ENCODE measurements around the gene RPL10.

Gene RPL10

DNA sequence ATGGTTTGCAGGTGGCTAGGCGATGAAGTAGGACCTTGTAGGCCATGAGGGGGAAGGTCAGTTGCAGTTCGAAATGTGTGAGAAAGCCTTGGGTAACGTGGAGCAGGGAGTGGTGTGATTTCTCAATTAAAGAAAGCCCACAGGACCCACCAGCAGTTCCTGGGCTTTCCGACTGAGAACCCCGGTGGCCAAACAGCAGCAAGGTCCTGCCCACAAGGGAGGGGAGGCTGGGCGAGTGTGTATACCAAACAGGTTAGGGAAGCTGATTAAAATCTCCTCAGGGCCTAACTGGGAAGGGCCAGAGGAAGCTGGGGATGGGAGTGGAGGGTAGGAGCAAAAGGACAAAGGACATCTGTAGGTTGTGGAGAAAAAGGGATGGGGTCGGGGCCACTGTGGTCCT, 32.7 kb downstream of the RPL10 start:
- no peak for DNase-seq (ENCODE audit: low spot score)

DNA sequence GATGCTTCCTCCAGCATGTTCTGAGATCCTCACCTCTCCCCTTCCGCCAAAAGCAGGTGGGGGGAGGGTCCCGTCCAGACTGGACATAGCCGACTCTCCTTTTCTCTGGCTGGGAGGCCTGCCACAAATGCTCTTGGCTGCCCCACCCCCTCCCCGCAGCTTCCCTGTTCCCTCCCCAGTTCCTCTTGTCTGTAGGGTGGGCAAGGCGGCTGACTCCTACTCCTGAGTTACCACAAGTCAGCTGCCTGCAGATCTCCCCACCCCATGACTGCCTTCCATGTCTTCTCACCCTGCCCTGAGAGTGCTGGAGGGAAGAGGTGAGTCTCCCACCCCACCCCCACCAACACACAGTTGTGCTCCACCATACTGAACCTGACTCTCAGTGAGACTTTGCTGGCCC, 33.2 kb downstream of the RPL10 start:
- DNase-seq (ENCODE audit: low spot score): no peak

DNA sequence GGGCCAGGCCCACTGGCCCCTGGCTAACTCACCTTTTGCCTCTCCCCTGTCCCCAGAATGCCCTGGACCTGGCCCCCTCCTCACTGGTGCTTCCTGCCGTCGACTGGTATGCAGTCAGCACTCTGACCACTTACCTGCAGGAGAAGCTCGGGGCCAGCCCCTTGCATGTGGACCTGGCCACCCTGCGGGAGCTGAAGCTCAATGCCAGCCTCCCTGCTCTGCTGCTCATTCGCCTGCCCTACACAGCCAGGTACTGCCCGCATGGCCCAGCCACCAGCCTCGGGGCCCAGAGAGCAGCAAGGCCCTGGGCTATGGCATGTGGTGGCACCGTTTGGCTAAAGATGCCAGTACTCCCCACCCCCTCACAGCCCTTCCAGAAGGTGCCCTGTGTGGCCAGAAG, 34.0 kb downstream of the RPL10 start:
- no peak for DNase-seq (ENCODE audit: low spot score)

DNA sequence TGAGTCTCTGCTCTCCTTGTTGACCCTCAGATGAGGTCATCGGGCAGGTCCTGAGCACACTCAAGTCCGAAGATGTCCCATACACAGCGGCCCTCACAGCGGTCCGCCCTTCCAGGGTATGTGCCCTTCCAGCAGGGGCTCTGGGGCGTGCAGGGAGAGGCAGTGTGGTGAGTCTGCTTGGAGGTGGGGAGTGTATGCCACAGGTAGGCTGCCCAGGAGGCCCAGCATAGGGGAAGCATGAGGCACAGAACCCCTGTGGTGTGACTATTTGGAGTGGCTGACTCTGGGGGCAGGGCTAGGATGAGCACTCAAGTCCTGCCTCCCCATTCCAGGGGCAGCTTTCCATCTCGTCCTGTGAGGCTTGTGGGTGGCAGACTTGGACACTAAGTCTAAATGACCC, 35.4 kb downstream of the RPL10 start:
- no peak for DNase-seq (ENCODE audit: low spot score)

DNA sequence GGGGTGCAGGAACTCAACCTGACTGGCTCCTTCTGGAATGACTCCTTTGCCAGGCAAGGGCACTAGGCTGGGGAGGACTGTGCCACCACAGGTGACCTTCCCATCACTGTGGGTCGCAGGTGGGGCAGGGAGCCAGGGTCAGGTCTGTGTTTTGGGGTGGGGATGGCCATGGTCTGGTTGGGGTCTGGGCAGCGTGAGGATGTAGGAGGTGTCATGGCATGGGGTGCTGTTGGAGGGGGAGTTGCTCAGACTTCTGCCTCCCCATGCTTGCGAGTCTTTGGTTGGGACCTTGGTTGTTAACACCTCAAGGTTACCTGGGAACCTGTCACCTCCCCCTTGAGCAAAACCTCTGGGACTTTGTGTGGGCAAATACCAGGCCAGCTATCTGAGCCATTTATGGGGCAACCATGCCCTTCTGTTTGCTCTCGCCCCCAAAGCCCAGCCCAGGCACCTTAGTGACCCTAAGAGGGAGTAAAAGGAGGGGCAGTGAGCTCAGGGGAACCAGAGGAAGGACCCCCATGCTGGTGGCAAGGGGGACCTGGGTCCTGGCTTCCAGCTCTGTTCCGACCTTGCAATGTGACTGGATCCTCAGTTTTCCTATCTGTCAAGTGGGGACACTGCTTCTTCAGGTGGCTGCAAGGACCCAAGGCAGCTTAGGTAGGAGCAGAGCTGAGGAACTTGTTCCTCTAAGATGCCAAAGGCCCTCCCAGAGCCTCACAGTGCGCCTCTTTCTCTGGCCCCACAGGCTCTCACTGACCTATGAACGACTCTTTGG, 36.4 kb downstream of the RPL10 start:
- DNase-seq (ENCODE audit: low spot score): no peak

DNA sequence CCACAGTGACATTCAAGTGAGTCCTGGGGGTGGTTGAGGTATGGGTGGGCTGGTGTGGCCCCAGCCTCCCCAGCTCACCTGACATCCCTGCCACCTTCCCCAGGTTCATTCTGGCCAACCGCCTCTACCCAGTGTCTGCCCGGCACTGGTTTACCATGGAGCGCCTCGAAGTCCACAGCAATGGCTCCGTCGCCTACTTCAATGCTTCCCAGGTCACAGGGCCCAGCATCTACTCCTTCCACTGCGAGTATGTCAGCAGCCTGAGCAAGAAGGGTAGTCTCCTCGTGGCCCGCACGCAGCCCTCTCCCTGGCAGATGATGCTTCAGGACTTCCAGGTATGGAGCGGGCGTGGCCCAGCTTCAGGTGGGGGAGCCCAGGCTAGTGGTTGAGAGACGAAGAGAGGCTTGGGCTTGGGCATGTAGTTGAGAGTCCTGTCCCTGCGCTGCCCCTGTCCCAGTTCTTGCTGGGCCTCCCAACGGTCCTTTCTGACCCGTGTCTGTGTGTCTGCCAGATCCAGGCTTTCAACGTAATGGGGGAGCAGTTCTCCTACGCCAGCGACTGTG, 37.1 kb downstream of the RPL10 start:
- no peak for DNase-seq (ENCODE audit: low spot score)

DNA sequence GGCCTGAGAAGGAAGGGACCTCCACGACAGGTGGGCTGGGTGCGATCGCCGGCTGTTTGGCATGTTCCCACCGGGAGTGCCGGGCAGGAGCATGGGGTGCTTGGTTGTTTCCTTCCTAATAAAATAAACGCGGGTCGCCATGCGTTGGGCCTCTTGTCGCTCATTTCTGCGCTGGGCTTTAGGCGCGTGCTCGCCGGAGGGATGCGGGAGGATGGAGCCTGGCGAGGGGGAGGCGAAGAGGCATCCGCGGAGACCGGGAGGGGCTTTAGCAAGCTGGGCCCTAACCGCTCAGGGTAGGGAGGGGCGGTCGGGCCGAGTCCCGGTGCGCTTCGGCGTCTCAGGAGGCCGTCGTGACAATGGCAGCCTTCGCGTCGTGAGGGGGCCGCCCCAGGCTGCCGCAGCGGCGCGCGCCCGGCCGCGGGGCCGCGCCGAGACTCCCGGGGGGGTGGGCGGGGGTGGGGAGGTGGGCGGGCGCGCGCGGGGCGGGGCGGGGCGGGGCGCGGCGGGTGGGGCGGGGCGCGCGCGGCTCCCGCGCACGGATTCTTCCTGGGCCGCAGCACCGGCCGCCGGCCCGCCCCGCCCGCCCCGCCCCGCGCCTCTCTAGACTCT, 38.3 kb downstream of the RPL10 start:
- DNase-seq (ENCODE audit: low spot score): no peak

DNA sequence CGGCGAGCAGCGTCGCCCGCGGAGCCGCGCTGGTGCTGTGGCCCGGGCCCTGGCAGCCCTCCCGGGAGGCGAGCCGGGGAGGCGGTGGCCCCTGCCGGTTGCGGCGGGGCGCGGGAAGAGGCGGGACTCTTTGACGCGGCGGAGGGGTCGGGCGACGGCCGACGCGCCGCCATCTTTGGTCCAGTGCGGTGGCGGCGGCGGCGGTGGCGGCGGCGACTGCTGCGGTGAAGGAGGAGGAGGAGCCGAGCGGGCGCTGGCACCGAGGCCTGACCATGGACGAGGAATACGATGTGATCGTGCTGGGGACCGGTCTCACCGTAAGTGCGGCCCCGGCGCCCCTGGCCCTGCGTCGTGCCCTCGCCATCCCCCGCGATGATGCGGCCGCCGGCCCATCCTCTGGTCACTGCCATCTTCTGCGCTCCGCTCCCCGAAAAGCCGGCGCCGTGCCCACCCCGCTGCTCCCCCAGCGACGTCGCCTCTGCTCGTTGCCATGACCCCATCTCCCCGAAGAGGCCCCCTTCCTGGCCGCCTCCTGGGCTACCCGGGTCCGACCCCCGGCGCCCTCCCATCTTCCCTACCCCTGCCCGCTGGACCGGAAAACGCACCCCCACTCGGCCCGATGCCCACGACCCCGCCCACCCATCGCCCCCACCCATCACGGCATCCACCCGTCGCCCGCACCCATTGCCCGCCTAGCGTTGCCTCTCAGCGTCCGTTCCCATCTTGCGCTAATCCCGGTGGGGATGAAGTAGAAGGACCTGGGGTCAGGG, 39.0 kb downstream of the RPL10 start, which contains the start of gene GDI1:
GDI1 (plus strand) TSS at position 172 of the 770 bp plus-strand sequence; CDS start at position 273, 101 bp downstream.
- peak; percentile 32 for DNase-seq (ENCODE audit: low spot score)

DNA sequence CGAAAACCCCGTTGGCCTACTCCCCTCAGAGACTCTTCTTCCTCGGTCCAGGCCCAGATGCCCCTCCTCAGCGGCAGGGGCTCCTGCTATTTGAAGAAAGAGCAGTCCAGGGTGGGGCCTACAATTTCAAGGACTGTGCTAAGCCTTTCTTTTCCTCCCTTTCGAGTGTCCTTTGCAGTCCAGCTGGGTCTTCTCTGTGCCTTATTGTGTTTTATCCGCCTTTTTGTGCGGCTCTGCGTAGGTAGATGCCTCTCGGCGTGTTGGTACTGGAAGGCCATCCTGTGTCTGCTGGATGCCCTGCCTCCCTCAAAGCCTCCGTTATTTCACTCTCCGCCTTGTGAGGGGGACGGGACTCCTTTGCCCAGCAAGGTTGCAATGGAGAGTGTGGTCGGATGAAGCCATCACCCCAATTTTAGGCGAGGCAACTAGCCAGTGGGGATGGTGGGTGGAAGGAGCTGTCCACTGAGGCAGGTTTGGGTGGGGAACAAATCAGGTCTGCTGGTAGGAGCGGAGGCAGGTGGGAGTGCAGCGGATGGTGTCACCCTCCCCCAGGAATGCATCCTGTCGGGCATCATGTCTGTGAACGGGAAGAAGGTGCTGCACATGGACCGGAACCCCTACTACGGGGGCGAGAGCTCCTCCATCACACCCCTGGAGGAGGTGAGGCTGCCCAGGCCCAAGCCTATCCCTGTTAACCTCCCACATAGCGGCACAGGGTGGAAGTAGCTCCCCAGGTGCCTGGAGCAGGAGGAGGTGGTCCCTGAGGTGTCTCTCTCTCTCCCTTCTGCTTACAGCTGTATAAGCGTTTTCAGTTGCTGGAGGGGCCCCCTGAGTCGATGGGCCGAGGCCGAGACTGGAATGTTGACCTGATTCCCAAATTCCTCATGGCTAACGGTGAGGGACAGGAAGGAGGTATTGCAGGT, 40.1 kb downstream of the RPL10 start:
- DNase-seq (ENCODE audit: low spot score): no peak

DNA sequence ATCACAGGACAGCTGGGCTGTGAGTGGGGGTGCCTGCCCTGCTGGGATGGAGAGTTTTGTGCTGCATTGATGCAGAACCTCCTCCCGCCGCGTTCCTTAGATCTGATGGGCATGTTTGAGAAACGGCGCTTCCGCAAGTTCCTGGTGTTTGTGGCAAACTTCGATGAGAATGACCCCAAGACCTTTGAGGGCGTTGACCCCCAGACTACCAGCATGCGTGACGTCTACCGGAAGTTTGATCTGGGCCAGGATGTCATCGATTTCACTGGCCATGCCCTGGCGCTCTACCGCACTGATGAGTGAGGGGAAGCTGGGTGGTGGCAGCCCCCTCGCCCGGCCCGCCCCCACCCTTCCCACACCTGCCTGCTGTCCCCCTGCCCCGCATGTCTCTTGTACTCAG, 41.7 kb downstream of the RPL10 start:
- no peak for DNase-seq (ENCODE audit: low spot score)

DNA sequence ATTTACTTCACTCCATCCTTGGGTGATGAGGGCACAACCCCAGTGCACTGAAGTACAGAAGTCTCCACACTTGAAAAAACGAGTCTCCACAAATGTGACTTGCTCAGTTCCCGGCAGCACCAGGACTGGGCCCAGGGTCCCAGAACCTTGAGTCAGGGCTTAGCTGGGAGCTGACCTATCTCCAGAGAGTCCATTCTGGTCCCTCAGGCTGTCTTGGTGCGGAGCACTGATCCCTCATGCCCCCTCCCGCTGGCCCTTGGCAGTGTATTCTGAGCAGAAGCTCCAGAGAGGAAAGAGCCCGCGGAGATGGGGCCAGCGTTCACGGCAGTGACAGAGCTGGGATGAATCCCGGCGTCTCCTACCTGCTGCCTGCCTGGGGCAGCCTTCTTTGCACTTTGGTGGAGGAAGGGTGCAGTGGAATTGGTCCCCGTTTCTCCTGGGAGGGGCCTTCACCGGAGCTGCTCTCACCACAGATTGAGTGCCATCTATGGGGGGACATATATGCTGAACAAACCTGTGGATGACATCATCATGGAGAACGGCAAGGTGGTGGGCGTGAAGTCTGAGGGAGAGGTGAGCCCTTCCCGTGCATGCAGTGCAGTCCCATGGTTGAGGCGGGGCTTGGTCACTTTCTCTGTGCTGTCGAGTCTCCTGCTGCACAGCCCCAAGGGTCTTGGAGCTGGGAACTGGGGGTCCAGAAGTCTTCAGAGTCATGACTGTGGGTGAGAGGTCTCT, 42.6 kb downstream of the RPL10 start:
- DNase-seq (ENCODE audit: low spot score): no peak

DNA sequence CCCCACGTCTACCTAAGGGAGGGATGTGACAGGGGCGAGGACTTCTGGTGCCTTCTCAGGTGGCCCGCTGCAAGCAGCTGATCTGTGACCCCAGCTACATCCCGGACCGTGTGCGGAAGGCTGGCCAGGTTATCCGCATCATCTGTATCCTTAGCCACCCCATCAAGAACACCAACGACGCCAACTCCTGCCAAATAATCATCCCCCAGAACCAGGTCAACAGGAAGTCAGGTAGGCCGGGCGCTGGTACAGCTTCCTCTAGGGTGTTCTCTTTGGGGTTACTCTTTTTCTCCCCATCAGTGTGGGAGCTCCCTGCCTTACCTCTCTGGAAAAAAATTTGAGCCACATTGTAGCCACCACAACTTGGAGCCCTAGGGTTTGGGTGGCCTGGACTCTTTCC, 43.4 kb downstream of the RPL10 start:
- no peak for DNase-seq (ENCODE audit: low spot score)

DNA sequence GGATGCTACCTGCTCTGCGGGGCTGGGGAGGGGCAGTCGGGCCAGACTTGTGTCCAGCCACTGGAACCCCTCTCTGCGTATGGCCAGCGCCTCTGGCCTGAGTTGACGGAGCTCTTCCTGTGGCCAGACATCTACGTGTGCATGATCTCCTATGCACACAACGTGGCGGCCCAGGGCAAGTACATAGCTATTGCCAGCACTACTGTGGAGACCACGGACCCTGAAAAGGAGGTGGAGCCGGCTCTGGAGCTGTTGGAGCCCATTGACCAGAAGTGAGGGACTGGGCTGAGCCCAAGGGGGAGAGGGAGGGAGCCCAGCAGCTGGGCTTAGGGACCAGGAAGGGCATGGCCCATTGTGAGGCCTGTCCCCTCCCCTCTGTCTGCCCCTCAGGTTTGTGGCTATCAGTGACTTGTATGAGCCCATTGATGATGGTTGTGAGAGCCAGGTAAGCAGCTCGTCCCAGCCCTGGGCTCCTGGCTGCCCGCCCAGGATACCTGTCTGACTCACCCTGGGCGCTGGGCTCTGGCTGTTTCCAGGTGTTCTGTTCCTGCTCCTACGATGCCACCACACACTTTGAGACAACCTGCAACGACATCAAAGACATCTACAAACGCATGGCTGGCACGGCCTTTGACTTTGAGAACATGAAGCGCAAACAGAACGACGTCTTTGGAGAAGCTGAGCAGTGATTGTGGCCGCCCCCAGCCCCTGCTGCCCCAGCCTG, 44.0 kb downstream of the RPL10 start:
- no peak for DNase-seq (ENCODE audit: low spot score)

DNA sequence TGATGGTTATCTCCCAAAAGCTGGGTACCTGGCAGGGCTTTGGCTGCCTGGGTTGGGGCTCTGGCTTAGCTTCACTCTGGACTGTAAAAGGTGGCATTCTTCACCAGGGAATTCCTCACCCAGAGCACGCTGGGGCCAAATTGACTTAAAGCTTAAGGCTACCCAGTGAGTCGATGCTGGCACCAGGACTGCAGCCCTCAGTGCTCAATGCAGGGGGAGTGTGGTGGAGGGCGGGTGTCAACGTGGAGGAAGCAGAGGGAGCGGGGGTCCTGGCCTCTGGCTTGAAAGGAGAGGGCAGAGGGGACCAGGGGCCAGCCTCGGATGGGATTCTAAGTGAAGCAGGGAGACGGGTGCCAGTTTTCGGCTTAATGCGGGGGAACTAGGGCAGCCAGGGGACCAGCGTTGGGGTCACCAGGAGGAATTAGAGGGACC, 45.3 kb downstream of the RPL10 start:
- DNase-seq (ENCODE audit: low spot score): no peak

DNA sequence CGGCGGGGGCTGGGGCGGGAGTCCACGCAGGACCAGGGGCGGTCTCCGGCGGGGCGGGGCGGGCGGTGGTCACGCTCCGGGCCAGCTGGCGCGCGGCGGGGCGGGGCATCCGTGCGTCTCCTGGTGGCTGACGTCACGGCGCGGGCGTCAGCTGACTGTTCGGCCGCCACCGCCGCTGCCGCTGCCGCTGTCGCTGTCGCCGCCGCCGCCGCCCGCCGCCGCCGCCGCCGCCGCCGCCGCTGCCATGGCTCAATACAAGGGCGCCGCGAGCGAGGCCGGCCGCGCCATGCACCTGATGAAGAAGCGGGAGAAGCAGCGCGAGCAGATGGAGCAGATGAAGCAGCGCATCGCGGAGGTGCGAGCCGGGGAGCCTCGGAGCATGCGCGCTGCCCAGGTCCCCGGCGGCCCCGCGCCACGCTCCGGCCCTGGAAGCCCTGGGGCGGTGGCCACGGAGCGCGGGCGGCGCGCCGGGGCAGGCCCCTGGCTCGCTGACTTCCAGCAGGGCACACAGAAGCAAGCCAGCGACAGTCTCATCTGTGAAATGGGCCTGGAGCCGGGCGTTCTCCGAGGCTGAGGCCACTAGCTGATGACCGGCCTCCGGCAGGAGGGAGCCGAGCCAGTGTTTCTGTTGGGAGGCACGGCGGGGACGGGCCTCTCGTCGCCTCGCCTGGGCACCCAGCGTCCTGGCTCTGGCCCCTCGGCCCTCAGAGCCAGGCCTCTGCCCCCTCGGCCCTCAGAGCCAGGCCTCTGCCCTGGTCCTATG, 46.0 kb downstream of the RPL10 start, which contains the start of gene FAM50A:
FAM50A (plus strand) TSS at position 150 of the 763 bp plus-strand sequence; CDS start at position 245, 95 bp downstream.
- DNase-seq (ENCODE audit: low spot score): peak; percentile 50

DNA sequence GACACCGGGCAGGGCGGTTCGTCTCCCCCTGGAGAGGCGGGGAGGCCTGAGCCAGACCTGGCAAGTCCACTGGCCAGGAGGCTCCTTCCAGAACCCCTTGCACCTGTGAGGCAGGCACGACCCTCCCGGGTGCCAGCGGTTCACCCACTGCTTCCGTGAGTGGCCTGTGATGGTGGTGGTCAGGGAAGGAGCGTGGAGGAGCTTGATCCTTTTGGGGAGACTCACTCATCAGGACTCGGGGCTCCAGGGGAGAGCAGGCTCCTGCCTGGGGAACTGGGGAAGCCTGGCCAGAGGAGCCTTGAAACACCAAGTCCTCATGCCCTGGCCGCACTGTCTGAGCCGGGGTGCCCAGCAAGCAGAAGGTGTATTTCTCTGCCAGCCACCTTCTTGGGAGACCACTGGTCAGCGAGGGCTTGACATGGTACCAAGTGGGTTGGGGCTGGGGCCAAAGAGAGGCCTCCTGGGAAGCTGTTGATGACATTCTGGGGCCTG, 46.6 kb downstream of the RPL10 start:
- no peak for DNase-seq (ENCODE audit: low spot score)

DNA sequence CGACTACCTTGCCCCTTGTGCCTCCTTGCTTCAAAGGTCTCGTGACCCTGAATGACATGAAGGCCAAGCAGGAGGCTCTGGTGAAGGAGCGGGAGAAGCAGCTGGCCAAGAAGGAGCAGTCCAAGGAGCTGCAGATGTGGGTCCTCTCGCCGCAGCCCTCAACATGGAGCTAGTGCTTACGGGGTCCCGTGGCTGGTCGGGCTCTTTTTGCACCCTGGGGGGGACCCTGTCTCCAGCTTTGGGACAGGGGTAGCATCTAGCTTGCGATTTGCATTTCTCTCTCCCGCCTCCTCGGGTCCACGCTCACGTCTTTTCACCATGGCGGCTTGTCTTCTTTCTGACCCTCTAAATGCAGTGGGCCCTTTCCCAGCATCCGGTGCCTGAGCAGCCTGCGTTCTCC, 47.6 kb downstream of the RPL10 start:
- DNase-seq (ENCODE audit: low spot score): no peak

DNA sequence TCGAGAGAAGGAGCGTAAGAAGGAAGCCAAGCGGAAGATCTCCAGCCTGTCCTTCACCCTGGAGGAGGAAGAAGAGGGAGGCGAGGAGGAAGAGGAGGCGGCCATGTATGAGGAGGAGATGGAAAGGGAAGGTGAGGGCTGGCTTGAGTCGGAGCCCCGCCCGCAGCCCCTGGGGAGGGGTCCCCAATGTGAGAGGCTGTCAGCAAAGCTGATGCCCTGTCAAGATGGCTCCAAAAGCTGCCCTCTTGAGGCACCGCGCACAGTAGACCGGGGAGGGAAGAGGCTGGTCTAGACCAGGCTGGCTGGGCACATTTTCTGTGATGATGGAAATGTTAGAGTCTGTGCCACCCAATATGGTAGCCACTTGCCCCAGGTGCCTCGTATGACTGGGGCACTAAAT, 48.3 kb downstream of the RPL10 start:
- no peak for DNase-seq (ENCODE audit: low spot score)

DNA sequence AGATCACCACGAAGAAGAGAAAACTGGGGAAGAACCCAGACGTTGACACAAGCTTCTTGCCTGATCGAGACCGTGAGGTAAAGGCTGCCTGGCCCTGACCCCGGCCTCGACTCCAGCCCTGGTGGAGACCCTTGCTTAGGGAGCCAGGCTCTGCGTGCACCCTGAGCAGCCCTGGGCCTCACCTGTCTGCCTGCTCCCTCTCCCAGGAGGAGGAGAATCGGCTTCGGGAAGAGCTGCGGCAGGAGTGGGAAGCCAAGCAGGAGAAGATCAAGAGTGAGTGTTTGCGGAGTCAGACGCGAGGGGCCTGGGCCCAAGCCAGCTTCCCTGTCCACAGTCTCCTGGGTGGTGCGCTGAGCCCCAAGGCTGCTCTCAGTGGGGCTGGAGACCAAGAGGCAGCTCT, 50.3 kb downstream of the RPL10 start:
- no peak for DNase-seq (ENCODE audit: low spot score)
